ENCODE measurements around the gene CLTC. TPM values are rescaled to one million over a fixed set of nuclear protein-coding genes. Genes with fewer than 3 reads are reported as not detected.
A peak's percentile ranks its signal among the peaks of the same experiment; 100 is the strongest.
"Not testable (repeated sequence)": the region's sequence is repeated elsewhere in the genome, so short reads cannot be mapped to it uniquely, and the experiment has no call there.

CLTC gene
- total and polyA plus RNA-seq, 2 of the 4 experiments (the other 2 are of a cell fraction): 181 to 641 TPM

GRCh38 chr17:59656624-59657023 lies 36.9 kb downstream of the CLTC start:
- Histone ChIP-seq H3K79me1 (ENCODE audit: low read depth in 1 of 2, low read length in 2 of 2) (peaks cover 36 to 48% of the 10 kb centered on the region in 2 experiments), H2BK5ac (ENCODE audit: low read depth, low read length, poor library complexity, severe bottlenecking) (peak overlapping the region; percentile 34), H3K36me3 (ENCODE audit: control insufficient read depth, insufficient read depth, low read length) (peaks cover 56% of the 10 kb centered on the region)
- H2BK15ac ChIP-seq (ENCODE audit: low read depth, low read length); H2BK20ac ChIP-seq (ENCODE audit: low read depth, low read length); H3K14ac ChIP-seq (replicated peaks; ENCODE audit: low read depth, low read length); H3K9ac ChIP-seq (ENCODE audit: low read depth, low read length); H3K18ac ChIP-seq (ENCODE audit: low read depth, low read length); in situ Hi-C loops (cut with MboI; ENCODE audit: low sequenced_read_pairs); H3K9me3 ChIP-seq (ENCODE audit: control insufficient read depth, insufficient read depth, low read length); H4K5ac ChIP-seq (ENCODE audit: low read depth, low read length); H2AK9ac ChIP-seq (replicated peaks; ENCODE audit: low read depth, low read length, poor library complexity); H2AK5ac ChIP-seq (ENCODE audit: low read depth, low read length); H2AFZ ChIP-seq (replicated peaks; ENCODE audit: low read length, poor library complexity); H3K56ac ChIP-seq (ENCODE audit: extremely low read depth, insufficient read depth, low read length); H3K4me3 ChIP-seq (ENCODE audit: insufficient read depth, low read depth, low read length); BruUV-seq (replicated peaks); H3K4ac ChIP-seq (ENCODE audit: low read depth, low read length); H3K27ac ChIP-seq (ENCODE audit: insufficient read depth, low read length); H4K91ac ChIP-seq (ENCODE audit: insufficient read depth, low read depth, low read length); H4K20me1 ChIP-seq (ENCODE audit: insufficient read depth, low read length); H3K27me3 ChIP-seq (ENCODE audit: control insufficient read depth, insufficient read depth, low read length); H4K8ac ChIP-seq (ENCODE audit: low read depth in 2 of 2, low read length in 2 of 2); intact Hi-C loops (cut with micrococcal nuclease); H3K9me1 ChIP-seq (ENCODE audit: insufficient read depth, low read length); H2BK120ac ChIP-seq (ENCODE audit: low read depth, low read length); H3K23ac ChIP-seq (ENCODE audit: low read depth, low read length); H3K4me2 ChIP-seq (ENCODE audit: low read depth, low read length); dilution Hi-C loops (cut with HindIII; ENCODE audit: low sequenced_read_pairs, unreplicated experiment); H3K4me1 ChIP-seq (ENCODE audit: control insufficient read depth, insufficient read depth, low read length): not testable (repeated sequence)
- ChIA-PET CTCF (interaction anchor here (1.2 kb wide), 1 partner anchor 13 kb away, joined by 3 read pairs; no protein-coding TSS in a partner anchor), POLR2A (ENCODE audit: unreplicated experiment) (interaction anchor here (0.6 kb wide), 1 partner anchor 154 kb away, joined by 3 read pairs; no protein-coding TSS in a partner anchor)
- peak; percentile 68 for ATAC-seq (ENCODE audit: low read depth)
- no CpG with 5 or more reads among the region's 7 CpGs for WGBS, 2 experiments (ENCODE audit: extremely low coverage in 2 of 2, insufficient read length in 1 of 2)
- 0 out of 2 replicates have a peak, but pooled peaks have one; percentile 5 for TF ChIP-seq FOS (IDR thresholded peaks at IDR 0.05; ENCODE audit: low read depth, low read length)
- TF ChIP-seq CEBPB (IDR thresholded peaks at IDR 0.05; ENCODE audit: low read depth, low read length): peak; percentile 85
- DNase-seq: peak; percentile 86
